HG02943 (cell line): ENCODE data around the gene CCDC183.
"Not testable (repeated sequence)": the region's sequence is repeated elsewhere in the genome, so short reads cannot be mapped to it uniquely, and the experiment has no call there.

Experiments
- ATAC-seq: cut with Tn5 transposase; IDR thresholded peaks from one replicate; pipeline ENCODE4 v1.9.1; 2021; ENCODE audit warnings: mild to moderate bottlenecking, low read depth, moderate library complexity; ENCODE audit not compliant: unreplicated experiment

CCDC183 gene

DNA sequence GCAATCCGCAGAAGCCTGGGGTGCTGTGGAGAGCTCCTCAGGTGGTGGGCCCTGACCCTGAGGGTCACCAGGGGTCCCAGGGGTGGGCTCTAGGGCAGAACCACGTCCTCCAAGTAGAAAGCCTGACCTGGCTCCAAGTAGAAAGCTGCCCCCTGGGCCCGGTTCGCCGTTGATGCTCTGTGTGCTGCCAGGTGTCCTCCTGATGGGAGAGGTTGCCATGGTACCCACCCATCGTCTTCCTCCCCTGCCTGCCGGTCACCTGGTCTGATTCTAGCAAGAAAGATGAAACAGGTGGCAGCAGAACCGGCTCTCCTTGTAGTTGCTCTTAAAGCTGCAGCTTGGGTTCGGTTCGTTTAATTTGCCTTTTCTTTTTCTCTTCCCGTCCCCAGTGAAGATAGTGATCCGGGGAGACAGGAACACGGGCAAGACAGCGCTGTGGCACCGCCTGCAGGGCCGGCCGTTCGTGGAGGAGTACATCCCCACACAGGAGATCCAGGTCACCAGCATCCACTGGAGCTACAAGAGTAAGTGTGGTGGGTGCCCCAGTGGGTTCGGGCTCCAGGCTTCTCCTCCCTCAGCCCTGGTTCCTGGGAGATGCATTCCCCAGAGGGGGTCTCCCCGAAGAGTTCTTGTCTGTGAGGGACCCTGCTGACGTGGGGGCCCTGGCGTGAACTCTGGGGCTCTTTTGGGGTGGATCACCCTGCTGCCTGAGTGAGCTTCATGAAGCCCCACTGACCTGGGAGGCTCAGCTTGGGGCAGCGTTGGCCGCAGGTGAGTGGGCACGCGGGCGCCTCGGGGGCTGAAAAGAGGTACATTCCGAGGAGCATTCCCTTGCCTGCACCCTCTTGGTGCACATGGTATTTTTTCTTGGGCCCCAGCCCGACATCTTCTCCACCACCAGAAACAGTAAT is 27.3 kb downstream of the CCDC183 start:
- no peak for ATAC-seq

GRCh38 chr9:136824496-136825225 is 28.5 kb downstream of the CCDC183 start:
- ATAC-seq, result no peak

DNA sequence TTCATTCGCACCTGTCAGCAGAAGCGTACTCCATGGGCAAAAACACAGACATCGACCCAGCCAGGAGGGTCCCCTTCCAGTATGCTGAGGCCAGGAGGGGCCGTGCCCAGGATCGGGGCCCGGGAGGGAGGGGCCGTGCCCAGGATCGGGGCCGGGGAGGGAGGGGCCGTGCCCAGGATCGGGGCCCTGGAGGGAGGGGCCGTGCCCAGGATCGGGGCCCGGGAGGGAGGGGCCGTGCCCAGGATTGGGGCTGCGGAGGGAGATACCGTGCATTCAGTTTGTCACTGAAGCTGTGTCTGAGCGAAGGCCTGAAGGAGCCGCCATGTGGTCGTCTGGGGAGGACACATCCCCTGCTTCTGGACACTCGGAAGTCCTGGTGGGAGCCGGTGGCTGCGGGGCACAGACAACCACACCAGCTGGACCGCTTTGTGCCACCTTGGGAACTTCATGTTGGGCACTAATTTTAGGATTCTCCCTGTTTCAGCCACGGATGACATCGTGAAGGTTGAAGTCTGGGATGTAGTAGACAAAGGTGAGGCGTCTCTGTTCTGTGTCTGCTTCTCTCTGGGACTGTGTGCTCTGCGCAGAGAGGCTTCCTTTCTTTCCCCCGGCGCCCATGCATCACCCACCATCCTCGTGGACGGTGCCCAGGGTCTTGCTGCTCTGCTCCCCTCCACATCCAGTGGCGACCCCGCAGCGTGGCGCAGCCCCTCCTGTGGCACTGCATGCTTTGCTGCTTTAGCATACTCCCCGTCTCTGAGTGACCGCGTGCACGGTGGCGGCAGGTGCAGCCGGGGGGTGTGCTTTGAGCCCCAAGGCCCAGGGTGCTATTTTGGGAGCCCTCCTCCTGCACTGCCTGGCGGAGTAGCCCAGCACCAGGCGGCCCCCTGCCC is 29.4 kb downstream of the CCDC183 start:
- no peak for ATAC-seq

DNA sequence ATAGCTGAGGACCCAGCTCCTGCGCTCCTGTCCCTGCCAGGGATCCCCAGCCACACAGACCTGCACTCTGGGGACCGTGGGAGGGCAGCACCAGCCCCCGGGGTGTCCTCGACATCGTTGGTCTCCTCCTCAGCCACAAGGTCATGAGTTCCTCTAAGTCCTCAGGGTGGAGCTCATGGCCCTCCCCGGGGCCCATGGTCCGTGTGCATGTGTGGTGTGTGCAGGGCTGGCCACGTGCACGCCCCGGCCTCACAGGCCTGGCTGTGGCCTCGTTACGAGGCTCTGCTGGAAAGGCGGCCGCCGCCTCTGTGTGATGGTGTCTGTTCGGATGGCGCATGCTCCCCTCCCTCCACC is 30.0 kb downstream of the CCDC183 start:
- no peak for ATAC-seq

GRCh38 chr9:136826703-136827582 is 30.8 kb downstream of the CCDC183 start:
- ATAC-seq, result no peak

GRCh38 chr9:136827794-136828473 is 31.8 kb downstream of the CCDC183 start:
- no peak for ATAC-seq

GRCh38 chr9:136828474-136829140 is 32.5 kb downstream of the CCDC183 start:
- ATAC-seq, result no peak

DNA sequence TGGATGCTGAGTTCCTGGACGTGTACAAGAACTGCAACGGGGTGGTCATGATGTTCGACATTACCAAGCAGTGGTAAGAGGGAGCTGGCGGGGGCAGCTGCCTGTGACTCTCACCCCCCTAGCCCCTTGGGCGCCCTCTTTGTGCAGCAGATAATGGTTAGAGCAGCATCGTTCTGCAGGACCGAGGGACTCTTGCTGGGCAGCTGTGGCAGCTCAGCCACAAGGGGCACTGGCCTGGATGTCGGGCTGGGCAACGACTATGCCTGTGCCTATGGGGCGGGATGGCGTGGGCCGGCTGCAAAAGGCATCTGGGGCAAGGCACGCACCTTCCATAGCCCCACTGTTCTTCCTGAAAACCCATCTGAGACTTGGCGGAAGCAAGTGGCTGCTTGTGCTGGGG is 33.3 kb downstream of the CCDC183 start:
- ATAC-seq, result no peak

GRCh38 chr9:136829981-136830885 is 34.1 kb downstream of the CCDC183 start:
- no peak for ATAC-seq

DNA sequence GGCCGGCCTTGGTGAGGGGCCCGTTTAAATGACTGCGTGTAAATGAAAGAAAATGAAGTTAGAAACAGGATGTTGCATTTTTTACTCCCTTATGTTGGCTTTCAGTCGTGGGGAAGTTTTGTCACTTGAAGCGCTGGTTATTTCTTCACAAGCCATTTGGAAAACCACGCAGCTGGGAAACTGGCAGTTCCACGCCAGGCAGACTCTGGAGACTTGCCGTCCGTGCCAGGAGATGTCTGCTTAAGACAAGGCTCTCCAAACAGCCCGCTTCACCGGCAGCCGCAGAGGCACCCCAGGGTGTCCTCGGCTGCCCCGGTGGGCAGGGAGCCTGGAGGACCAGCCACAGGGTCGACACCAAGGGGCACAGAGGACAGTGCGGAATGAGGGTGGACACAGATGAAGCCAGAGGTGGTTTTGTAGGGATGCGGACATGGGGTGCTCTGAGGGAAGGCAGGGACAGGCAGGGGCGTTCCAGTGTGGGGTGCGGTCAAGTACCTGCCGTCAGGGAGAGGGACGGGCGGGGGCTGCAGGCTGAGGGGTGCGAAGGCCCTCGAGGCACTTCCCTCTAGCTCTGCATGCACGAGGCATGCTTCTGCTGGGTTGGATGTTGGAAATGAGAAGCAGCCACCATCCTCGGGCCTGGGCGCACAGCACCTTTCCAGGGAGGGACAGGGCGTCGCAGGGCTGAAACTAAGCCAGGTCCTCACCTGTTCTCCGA is 35.0 kb downstream of the CCDC183 start:
- ATAC-seq, result no peak

GRCh38 chr9:136831720-136832104 is 35.6 kb downstream of the CCDC183 start:
- ATAC-seq, result no peak

DNA sequence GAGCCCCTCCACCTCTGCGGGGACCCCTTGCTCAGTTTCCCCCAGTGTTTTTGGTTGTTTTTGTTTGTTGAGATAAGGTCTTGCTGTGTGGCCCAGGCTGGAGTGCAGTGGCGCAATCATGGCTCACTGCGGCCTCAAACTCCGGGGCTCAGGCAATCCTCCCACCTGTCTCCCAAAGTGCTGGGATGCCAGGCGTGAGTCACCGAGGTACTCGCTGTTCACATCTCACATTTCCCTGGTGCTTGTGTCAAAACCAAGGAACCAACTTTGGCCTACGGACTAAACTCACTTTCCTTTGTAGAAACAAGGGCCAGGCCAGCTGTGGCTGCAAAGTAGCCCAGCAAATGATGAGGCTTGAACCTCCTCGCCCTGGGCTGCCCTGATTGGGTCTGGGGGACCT is 36.4 kb downstream of the CCDC183 start:
- no peak for ATAC-seq

DNA sequence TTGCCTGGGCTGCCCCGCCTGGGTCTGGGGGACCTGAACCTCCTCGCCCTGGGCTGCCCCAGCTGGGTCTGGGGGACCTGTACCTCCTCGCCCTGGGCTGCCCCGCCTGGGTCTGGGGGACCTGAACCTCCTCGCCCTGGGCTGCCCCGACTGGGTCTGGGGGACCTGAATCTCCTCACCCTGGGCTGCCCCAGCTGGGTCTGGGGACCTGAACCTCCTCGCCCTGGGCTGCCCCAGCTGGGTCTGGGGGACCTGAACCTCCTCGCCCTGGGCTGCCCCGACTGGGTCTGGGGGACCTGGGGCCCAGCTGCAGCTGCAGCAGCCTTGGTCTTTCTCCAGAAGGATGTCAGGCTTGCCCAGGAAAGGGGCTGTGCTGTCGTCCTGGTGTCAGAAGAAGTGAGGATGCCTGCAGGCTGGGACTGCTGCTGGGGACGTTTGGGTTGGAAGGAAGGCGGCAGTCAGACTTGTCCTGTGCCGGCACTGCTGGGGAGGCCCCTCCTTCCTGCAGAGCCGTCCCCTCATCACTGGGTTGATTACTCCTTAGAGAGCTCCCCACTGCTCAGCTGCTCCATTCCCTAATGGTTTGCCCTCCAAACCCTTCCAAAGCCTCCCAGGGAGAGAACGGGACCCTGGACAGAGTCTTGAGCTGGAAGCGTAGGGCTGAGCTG is 37.4 kb downstream of the CCDC183 start:
- not testable (repeated sequence) for ATAC-seq

DNA sequence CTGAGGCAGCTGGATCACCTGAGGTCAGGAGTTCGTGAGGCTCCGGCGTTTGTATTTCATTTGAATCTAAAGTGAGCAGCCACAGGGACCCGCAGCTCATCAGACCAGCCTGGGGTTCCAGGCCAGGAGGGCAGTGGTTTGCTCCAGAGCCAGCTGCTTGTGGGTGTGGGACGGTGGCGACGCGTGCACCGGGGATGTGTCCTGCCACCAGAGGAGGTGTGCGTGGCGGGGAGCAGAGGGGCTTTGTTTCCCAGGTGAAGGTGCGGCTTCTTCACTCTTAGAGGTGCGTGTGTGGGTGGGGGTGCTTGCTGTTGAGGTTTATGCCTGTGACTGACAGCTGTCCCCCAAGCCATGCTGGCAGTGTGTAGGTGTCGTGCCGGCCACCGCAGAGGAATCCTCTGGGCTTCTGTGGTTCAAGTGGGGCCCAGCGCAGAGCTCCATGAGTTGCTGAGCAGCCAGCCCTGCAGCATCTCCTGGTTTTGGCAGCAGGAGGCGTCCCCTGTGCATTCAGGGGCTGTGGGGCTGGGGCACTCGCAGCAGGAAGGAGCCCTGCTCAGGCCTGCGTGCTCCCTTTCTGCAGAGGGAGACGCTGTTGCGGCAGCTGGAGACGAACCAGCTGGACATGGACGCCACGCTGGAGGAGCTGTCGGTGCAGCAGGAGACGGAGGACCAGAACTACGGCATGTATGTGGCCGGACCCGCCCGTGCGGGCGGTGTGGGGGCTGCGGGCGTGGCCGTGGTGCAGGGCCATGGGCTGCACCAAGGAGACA is 39.2 kb downstream of the CCDC183 start:
- ATAC-seq, result no peak

- ATAC-seq, result no peak
Observed at GRCh38 chr9:136835932-136836904, 40.1 kb downstream of the CCDC183 start.
